HepG2 (cell line): ENCODE results near the gene CFAP61.

Experiments
- CAMTA2 ChIP-seq: sonication (generic); formaldehyde crosslinking; IDR thresholded peaks from 2 replicates; pipeline ENCODE4 v1.4.0; 2020; ENCODE audit warnings: mild to moderate bottlenecking, missing genetic modification reagents, borderline replicate concordance
- EZH2 ChIP-seq: conservative IDR thresholded peaks from 2 replicates; pipeline ENCODE4 v1.6.1; 2012; ENCODE audit warnings: mild to moderate bottlenecking, low read depth, low read length, moderate library complexity
- MYC ChIP-seq: sonication (generic); formaldehyde crosslinking; IDR thresholded peaks from 2 replicates; pipeline ENCODE4 v1.9.0; 2021; ENCODE audit warnings: missing genetic modification reagents, borderline replicate concordance
- PHF8 ChIP-seq: sonication (generic); formaldehyde crosslinking; IDR thresholded peaks from 2 replicates; pipeline ENCODE4 v1.5.0; 2020; ENCODE audit warnings: missing genetic modification reagents
- ZFP41 ChIP-seq: sonication (generic); formaldehyde crosslinking; IDR thresholded peaks from 2 replicates; pipeline ENCODE4 v1.4.0; 2020; ENCODE audit warnings: mild to moderate bottlenecking, missing genetic modification reagents, borderline replicate concordance
- TF ChIP-seq, protein P1 (sequence below): sonication (generic); formaldehyde crosslinking; IDR thresholded peaks from 2 replicates; pipeline ENCODE4 v1.5.0; 2020; ENCODE audit warnings: mild to moderate bottlenecking, missing genetic modification reagents, moderate library complexity

DNA sequence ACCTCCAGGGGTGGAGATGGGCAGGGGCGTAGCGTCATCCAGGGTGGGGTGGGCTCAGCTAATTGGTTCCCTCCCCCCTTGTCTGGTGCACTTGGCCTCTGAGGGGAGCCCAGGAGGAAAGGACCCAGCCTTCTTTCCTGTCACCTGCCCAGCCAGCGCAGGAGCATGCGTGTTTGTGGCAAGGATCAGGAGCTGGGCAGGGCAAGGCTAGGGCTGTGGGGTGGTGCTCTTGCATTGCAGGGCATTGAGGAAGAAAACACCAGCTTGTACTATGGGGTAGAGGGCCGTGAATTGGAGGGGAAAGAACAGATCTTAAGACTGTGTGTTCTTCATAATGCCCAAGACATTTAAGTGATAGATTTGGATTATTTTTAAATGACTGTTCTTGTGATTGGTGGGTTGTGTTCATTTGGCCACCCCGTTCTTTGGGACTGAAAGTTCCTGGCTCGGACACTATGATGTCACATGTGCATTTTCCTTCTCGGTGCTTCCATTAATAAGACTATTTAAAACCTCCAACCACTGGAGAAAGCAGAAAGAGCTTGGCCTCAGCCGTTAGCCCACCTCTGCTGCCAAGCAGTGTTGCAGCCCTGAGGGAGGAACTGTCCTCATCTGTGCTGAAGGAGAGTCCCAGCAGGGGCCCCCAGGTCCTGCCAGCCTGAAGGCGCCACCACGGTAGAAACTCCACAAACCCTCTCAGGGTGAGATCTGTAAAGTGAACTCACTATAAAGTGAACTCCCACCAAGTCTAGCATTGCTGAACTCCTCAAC lies 179.4 kb downstream of the CFAP61 start:
- TF ChIP-seq PHF8 (CRISPR knock-in tag), result no peak
- TF ChIP-seq MYC (CRISPR knock-in tag), result no peak
- no peak for TF ChIP-seq ZFP41 (CRISPR knock-in tag)
- TF ChIP-seq, protein P1, sequence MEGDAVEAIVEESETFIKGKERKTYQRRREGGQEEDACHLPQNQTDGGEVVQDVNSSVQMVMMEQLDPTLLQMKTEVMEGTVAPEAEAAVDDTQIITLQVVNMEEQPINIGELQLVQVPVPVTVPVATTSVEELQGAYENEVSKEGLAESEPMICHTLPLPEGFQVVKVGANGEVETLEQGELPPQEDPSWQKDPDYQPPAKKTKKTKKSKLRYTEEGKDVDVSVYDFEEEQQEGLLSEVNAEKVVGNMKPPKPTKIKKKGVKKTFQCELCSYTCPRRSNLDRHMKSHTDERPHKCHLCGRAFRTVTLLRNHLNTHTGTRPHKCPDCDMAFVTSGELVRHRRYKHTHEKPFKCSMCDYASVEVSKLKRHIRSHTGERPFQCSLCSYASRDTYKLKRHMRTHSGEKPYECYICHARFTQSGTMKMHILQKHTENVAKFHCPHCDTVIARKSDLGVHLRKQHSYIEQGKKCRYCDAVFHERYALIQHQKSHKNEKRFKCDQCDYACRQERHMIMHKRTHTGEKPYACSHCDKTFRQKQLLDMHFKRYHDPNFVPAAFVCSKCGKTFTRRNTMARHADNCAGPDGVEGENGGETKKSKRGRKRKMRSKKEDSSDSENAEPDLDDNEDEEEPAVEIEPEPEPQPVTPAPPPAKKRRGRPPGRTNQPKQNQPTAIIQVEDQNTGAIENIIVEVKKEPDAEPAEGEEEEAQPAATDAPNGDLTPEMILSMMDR (CRISPR knock-in tag), result no peak
- no peak for TF ChIP-seq EZH2
- TF ChIP-seq CAMTA2 (CRISPR knock-in tag), result no peak
